ENCODE data around the gene KRTAP10-2.
"Not testable (repeated sequence)": the region's sequence is repeated elsewhere in the genome, so short reads cannot be mapped to it uniquely, and the experiment has no call there.

DNA sequence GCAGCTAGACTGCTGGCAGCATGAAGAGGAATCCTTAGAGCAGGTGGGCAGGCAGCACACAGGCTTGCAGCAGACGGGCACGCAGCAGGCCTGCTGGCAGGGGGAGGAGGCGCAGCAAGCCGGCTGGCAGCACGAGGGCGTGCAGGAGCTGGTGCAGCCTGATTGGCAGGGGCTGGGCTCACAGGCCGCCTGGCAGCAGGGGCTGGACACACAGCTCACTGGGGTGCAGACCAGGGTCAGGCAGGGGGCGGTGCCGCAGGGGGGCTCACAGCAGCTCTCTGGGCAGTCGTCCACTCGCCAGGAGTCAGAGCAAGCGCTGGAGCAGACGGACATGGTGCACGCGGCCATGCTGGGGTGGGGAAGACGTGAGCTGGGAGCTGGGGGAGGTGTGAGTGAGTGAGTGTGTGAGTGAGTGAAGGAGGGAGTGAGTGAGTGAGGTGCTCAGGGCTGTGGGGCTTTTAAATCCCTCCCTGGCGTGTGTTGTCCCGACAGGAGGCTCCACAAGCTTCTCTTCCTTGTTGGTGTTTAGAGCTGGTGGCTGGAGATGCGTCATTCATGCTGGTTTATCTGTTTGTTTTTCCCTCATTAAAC lies 29.0 kb upstream of the KRTAP10-2 start, which contains the start of gene KRTAP10-5:
- TF ChIP-seq, protein P1, sequence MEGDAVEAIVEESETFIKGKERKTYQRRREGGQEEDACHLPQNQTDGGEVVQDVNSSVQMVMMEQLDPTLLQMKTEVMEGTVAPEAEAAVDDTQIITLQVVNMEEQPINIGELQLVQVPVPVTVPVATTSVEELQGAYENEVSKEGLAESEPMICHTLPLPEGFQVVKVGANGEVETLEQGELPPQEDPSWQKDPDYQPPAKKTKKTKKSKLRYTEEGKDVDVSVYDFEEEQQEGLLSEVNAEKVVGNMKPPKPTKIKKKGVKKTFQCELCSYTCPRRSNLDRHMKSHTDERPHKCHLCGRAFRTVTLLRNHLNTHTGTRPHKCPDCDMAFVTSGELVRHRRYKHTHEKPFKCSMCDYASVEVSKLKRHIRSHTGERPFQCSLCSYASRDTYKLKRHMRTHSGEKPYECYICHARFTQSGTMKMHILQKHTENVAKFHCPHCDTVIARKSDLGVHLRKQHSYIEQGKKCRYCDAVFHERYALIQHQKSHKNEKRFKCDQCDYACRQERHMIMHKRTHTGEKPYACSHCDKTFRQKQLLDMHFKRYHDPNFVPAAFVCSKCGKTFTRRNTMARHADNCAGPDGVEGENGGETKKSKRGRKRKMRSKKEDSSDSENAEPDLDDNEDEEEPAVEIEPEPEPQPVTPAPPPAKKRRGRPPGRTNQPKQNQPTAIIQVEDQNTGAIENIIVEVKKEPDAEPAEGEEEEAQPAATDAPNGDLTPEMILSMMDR (IDR thresholded peaks at IDR 0.05): not testable (repeated sequence)
- not testable (repeated sequence) for TF ChIP-seq POLR2A, POLR2AphosphoS5, EP300 (IDR thresholded peaks at IDR 0.05)

All from sigmoid colon (tissue), 4 donors.